GM12891 (cell line): Measurements from ENCODE around the gene CTSH.

ENCODE experiments used
- PAX5 ChIP-seq: IDR thresholded peaks from 2 replicates; pipeline ENCODE4 v1.6.1; 2011; ENCODE audit warnings: low read length, moderate library complexity, mild to moderate bottlenecking; ENCODE audit not compliant: insufficient read depth, severe bottlenecking
- POLR2A ChIP-seq: IDR thresholded peaks from 2 replicates; pipeline ENCODE4 v1.6.1; 2011; ENCODE audit warnings: low read depth, low read length, control low read depth
- POLR2AphosphoS5 ChIP-seq: IDR thresholded peaks from 2 replicates; pipeline ENCODE4 v1.6.1; 2011; ENCODE audit warnings: low read depth, low read length, control low read depth
- POU2F2 ChIP-seq: IDR thresholded peaks from 2 replicates; pipeline ENCODE4 v1.6.1; 2011; ENCODE audit warnings: low read depth, mild to moderate bottlenecking, control low read depth, low read length, moderate library complexity
- SPI1 ChIP-seq: IDR thresholded peaks from 2 replicates; pipeline ENCODE4 v1.6.1; 2011; ENCODE audit warnings: low read depth, low read length, control low read depth
- TAF1 ChIP-seq: IDR thresholded peaks from 2 replicates; pipeline ENCODE4 v1.6.1; 2011; ENCODE audit warnings: low read depth, low read length, control low read depth

DNA sequence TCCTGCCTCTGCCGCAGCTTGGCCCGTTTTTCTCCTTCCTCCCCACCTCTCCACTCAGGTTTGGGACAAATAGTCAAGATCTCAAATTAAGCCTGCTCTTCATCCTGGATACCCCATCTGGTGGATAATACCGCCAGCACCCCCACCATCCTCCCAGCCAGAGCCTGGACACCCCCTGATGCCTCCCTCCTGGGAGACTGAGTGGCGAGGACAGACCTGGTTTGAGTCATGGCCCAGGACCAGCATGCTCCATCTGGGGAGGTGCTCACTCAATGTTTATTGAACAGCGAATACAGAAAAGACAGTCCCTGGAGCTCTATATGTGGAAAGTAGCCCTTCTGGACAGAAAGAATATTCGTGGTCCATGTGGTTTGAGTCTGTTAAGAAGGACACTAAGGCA is 23.3 kb downstream of the CTSH start:
- TF ChIP-seq POLR2AphosphoS5 (no peak; the same call in 1 of the 2 replicates), TAF1 (no peak), POLR2A (no peak; the same call in 1 of the 2 replicates), POU2F2 (no peak), SPI1 (no peak), PAX5 (no peak)
